Spinal cord (tissue), 10 donors: ENCODE data around the gene RDH5. TPM values are rescaled to one million over a fixed set of nuclear protein-coding genes. Genes with fewer than 3 reads are reported as not detected.

ENCODE experiments used
- DNase-seq, 6 donors: peaks; one replicate each; pipeline versions ENCODE4 v3.0.0 to v3.0.0-alpha.2; 2013 to 2015; ENCODE audit warnings: low spot score in 6 of 6, low read depth in 4 of 6
- H3K27ac ChIP-seq: one replicate; pipeline ENCODE4 v1.5.1; 2013; ENCODE audit warnings: low read depth, low read length, control low read depth
- H3K27me3 ChIP-seq: one replicate; pipeline ENCODE4 v1.6.1; 2013; ENCODE audit warnings: low read length; ENCODE audit not compliant: control insufficient read depth, insufficient read depth
- H3K36me3 ChIP-seq: one replicate; pipeline ENCODE4 v1.6.1; 2013; ENCODE audit warnings: low read length; ENCODE audit not compliant: control insufficient read depth, insufficient read depth
- H3K4me1 ChIP-seq: one replicate; pipeline ENCODE4 v1.6.1; 2013; ENCODE audit warnings: low read length; ENCODE audit not compliant: control insufficient read depth, insufficient read depth
- H3K4me3 ChIP-seq: one replicate; pipeline ENCODE4 v1.5.1; 2013; ENCODE audit warnings: low read depth, low read length, control low read depth
- H3K9me3 ChIP-seq: one replicate; pipeline ENCODE4 v1.6.1; 2013; ENCODE audit warnings: low read length; ENCODE audit not compliant: control insufficient read depth, insufficient read depth
- WGBS: methylation state at CpG from one replicate; pipeline ENCODE4 v1.1.5; 2013; ENCODE audit warnings: missing lambda C conversion rate; ENCODE audit not compliant: insufficient coverage; 5-methylcytosine and 5-hydroxymethylcytosine counted together
- polyA plus RNA-seq, 2 donors: library from polyadenylated mRNA; unstranded; fragments of 120-200 nt; gene quantifications; one replicate each; pipeline ENCODE4 v1.2.1, GENCODE V29; 2013; ENCODE audit not compliant: insufficient read length in 2 of 2
- total RNA-seq, 2 donors: library from RNA; depleted of rRNA in 1 of 2; stranded (reverse); fragments of 120-200 nt in 1 of 2; fragments of >200 nt in 1 of 2; gene quantifications; one replicate each; pipeline versions ENCODE4 v1.2.3 to v1.2.4, GENCODE V29; 2013 to 2014
- donor health status: healthy.

RDH5 gene
- total and polyA plus RNA-seq, 4 donors, result 7.7 to 18.3 (median 12.3) TPM

DNA sequence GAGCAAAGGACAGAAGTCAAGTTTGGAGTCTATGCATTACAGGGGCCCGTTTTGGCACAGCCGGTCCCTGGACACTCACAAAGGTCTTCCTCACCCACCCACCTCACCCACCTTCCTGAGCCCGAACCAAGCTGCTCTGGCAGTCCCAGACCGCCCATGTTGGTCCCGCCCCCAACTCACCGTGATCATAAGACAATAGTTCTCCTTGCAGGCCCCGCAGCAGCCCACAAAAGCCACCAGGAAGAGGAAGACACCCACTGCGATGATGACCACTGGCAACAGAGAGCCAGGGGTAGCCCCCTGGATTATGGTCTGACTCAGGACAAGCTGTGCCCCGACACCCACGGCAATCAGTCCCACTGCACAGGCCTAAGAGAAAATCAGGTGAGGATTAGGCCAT is 6.8 kb downstream of the RDH5 start:
- Histone ChIP-seq H3K4me1 (peaks cover 56% of the 10 kb centered on the region), H3K27me3 (no peaks in the 10 kb centered on the region), H3K9me3 (no peaks in the 10 kb centered on the region), H3K36me3 (peaks cover 39% of the 10 kb centered on the region), H3K4me3 (peak overlapping the region; percentile 82), H3K27ac (no peak overlapping the region)
- no peak for DNase-seq
- WGBS, result 55% methylated on average over 10 of the region's 10 CpGs

DNA sequence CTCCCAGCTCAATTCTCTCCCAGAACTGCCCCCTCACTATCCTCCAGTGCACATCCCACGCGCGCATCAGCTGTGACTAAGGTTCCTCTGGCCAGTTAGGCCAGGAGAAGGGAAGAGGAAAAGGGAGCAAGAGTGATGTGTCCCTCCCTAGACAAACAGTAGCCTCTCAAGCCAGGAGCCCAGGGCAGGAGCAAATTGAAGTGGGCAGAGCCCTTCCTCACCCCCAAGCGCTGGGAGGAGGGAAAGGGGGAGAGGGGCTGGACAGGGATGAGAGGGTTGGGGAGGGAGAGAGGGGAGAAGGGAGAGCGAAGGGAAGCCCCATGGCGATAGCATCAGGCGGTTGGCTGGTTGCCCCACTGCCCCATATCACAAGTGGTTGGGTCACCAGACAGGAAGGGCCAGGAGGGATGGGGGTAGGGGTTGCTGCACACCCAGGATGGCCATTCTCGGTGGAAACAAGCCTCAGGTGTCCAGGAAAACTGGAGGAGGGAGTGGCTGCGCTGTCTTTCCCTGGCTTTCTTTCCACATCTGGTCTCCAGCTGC is 7.5 kb downstream of the RDH5 start:
- H3K36me3 ChIP-seq, result peaks cover 44% of the 10 kb centered on the region
- no peaks in the 10 kb centered on the region for H3K9me3 ChIP-seq
- 8% methylated on average over 4 of the region's 9 CpGs for WGBS
- no peaks in the 10 kb centered on the region for H3K27me3 ChIP-seq
- H3K27ac ChIP-seq, result peak overlapping the region; percentile 96
- H3K4me1 ChIP-seq, result peaks cover 61% of the 10 kb centered on the region
- H3K4me3 ChIP-seq, result peak overlapping the region; percentile 82
- no peak for DNase-seq

DNA sequence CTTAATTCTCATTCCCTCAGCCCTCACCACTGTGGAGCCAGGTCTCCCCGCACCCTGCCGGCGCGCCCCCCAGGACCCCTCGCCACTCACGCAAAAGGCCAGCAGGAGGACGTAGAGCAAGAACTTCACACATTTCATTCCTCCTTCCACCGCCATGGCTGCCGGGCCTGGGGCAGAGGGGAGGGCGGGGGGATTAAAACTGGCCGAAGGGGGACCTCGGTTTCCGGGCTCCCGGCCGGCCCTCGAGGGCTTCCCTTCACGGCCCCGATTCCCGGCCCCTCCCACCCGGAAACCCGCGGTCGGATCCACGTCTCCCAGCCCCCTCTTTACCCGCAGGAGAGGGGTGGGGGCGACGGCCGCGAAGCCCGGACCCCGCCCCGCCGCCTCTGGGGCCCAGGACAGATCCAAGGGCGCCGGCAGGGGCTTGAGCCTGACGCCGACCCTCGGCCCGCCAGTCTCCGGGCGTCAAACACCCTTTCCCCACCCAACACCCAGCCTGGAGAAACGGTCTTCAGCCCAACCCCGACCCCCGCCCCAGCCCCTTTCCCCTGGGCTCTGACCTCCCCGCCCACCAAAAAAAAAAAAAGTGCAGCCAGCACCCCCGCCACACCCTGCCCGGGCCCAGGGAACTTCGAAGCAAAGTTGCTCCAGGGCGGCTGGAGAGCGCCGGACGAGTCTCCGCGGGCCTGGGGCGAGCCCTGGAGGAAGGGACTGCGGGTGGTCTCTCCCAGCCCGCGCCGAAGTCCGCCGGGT is 8.2 kb downstream of the RDH5 start:
- peak overlapping the region; percentile 96 for H3K27ac ChIP-seq
- DNase-seq, result peak in 2 of 6 donors; percentile 87 to 90

DNA sequence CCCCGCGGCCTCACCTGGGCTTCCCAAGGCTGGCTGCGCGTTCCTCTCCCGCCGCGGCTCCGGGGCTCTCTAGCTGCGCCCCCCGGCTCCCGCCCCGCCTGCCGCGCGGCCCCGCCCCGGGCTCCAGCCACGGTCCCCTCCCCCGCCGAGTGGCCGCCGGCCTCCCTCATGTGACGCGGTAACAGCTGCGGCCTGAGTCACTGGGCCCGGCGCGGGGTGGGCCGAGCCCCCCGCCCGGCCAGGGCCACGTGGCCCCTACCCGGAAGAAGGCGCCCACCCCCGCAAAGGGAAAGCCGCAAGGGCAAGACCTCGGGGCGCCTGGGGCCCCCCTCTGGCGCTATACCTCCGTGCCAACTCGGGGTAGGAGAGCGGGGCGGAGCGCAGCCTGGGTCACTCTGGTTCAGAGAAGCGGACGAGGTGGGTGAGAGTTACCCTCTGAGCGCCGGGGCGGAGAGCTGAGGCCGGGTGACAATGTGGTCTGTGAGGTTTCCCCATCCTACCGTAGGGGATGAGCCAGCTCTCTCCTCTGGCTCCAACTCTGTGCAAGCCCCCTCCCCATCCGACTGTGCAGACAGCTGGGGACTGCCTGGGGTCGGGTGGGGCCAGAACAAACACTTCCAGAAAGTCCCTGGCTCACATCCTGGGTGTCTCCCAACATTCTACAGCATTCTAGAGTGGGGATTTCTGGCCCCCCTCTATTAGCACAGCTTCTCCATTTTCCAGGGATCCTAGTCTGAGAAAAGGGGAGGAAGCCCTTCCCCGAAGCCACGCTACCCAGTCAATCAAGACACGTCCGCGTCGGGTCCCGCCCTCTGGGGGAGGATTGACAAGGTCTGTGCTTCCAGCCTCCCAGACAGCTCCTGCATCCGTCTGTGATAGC is 9.0 kb downstream of the RDH5 start, which contains the start of gene CD63:
Gene CD63, minus strand, starts transcription at position 71 of the 880 bp plus-strand sequence. CDS start 668 bp downstream, outside the sequence.
- Histone ChIP-seq H3K27me3 (no peaks in the 10 kb centered on the region), H3K4me1 (peaks cover 56% of the 10 kb centered on the region), H3K9me3 (no peaks in the 10 kb centered on the region), H3K4me3 (peak within 1 kb of the TSS; percentile 82), H3K27ac (peak within 1 kb of the TSS; percentile 100), H3K36me3 (peaks cover 33% of the 10 kb centered on the region)
- WGBS, result under 1% methylated on average over 51 of the region's 61 CpGs
- peak in 4 of 6 donors; percentile 82 to 97 (median 92) for DNase-seq

More for the DNA sequence above, 8.2 kb downstream of the RDH5 start:
- under 1% methylated on average over 48 of the region's 61 CpGs for WGBS
- Histone ChIP-seq H3K27me3 (no peaks in the 10 kb centered on the region), H3K4me1 (peaks cover 61% of the 10 kb centered on the region), H3K4me3 (peak overlapping the region; percentile 82), H3K9me3 (no peaks in the 10 kb centered on the region), H3K36me3 (peaks cover 40% of the 10 kb centered on the region)

DNA sequence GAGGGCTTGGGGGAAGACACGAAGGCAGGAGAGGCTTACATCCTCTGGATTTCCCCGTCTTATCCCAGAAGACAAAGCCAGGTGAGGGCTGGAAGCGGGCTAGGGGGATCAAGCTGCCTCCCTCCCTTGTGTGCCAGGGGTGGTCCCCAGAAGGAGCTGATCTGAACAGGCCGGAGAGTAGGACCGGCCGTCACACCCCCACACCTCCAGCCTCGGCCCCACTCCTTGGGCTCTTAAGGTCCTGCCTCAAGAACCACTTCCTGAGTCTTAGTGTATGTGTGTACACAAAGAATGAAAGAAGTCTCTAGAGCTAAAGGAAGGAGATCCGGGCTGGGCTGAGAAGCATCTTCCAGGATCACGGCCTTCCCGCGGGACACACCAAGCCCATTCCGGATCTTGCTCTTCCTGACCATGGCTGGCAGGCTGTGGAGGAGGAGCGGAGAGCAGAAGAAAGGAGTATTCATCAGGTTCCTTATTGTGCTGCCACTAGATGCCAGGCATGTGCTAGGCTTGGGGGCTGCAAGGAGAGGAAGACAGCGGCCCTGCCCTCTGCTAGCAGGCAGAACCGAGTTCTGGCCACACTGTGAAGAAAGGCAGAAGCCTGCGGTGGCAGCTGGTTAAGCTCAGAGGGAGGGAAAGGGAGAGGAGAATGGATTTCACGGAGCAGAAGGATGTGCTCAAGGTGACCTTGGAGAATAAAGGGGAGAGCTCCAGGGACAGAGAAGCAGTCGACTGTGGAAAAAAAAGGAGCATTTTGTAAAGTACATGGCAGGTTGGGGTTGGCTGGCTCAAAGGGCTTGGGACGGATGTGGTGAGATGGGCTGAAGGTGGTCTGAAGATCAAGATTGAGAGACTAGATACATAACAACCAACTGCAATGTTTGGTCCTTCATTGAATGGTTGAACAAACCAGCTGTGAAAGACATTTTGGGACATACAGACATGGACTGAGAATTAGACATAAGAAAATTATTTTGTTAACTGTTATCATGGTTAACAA is 9.9 kb downstream of the RDH5 start:
- under 1% methylated on average over 13 of the region's 19 CpGs for WGBS
- peak in 3 of 6 donors; percentile 60 to 95 (median 91) for DNase-seq
- Histone ChIP-seq H3K27ac (peak overlapping the region; percentile 100), H3K27me3 (no peaks in the 10 kb centered on the region), H3K4me1 (peaks cover 48% of the 10 kb centered on the region), H3K4me3 (peak overlapping the region; percentile 77), H3K9me3 (no peaks in the 10 kb centered on the region), H3K36me3 (peaks cover 24% of the 10 kb centered on the region)

DNA sequence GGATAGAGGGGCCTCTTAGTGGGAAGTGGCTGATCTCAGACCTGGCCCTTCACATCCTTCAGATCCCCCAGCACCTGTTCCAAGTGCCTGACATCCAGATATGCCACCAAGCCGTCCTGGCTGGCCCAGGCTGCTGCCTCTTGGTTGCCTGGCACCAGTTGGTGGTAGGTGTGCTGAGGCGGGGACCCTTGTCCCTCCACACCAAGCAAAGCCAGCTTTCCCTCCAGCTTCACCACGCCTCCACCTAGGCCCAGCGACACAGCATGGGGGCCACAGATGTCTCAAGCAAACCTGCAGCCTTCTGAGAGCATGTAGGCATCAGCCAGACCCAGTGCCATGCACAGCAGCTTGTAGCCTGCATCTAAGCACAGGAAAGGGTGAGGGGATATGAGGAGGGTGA is 12.1 kb downstream of the RDH5 start:
- peaks cover 5% of the 10 kb centered on the region for H3K36me3 ChIP-seq
- H3K4me3 ChIP-seq, result no peak overlapping the region
- no peak for DNase-seq
- 71% methylated on average over 2 of the region's 4 CpGs for WGBS
- H3K4me1 ChIP-seq, result peaks cover 56% of the 10 kb centered on the region
- no peaks in the 10 kb centered on the region for H3K9me3 ChIP-seq
- H3K27me3 ChIP-seq, result no peaks in the 10 kb centered on the region
- H3K27ac ChIP-seq, result no peak overlapping the region

DNA sequence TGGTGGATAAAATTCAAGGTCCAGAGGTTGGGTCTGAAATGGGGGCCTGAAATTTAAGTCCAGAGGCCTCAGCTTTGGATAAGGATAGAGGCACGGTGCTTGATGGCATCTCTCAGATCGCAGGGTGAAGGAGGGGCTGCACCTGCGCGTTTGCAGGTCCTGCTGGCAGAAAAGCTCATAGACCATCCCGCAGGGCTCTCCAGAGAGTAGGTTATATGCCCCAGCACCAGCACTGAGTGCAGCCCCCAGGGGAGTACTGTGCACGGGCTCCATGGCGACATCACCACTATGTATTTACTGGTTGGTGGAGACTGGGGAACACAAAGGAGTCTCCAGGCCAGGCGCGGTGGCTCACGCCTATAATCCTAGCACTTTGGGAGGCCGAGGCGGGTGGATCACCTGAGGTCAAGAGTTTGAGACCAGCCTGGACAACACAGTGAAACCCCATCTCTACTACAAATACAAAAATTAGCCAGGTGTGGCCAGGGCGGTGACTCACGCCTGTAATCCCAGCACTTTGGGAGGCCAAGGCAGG is 12.9 kb downstream of the RDH5 start:
- WGBS, result 82% methylated on average over 11 of the region's 14 CpGs
- Histone ChIP-seq H3K36me3 (peaks cover 5% of the 10 kb centered on the region), H3K27me3 (no peaks in the 10 kb centered on the region), H3K27ac (no peak overlapping the region), H3K9me3 (no peaks in the 10 kb centered on the region), H3K4me1 (peaks cover 56% of the 10 kb centered on the region), H3K4me3 (no peak overlapping the region)
- no peak for DNase-seq

DNA sequence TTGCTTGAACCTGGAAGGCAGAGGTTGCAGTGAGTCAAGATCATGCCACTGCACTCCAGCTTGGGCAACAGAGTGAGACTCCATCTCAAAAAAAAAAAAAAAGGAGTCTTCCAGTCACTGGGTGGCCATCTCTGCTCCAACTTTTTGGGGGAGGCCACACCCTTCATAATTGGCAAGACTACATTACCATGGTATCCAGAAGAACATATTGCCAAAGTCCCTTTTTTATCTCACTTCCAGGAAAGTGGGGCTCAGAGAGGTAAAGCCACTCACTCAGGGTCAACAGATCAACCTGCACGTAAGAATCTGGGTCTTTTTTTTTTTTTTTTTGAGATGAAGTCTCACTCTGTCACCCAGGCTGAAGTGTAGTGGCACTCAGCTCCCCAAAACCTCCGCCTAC is 13.7 kb downstream of the RDH5 start:
- H3K4me1 ChIP-seq, result peaks cover 59% of the 10 kb centered on the region
- peaks cover 5% of the 10 kb centered on the region for H3K36me3 ChIP-seq
- no peaks in the 10 kb centered on the region for H3K27me3 ChIP-seq
- no peak for DNase-seq
- no peak overlapping the region for H3K27ac ChIP-seq
- no peak overlapping the region for H3K4me3 ChIP-seq
- 75% methylated on average over 2 of the region's 2 CpGs for WGBS
- H3K9me3 ChIP-seq, result no peaks in the 10 kb centered on the region
